ENCODE data around the gene RNF144A. TPM values are rescaled to one million over a fixed set of nuclear protein-coding genes. Genes with fewer than 3 reads are reported as not detected.

The RNF144A gene
- total and polyA plus RNA-seq, 2 experiments from 2014 or later: 2.8 to 14.7 TPM

DNA sequence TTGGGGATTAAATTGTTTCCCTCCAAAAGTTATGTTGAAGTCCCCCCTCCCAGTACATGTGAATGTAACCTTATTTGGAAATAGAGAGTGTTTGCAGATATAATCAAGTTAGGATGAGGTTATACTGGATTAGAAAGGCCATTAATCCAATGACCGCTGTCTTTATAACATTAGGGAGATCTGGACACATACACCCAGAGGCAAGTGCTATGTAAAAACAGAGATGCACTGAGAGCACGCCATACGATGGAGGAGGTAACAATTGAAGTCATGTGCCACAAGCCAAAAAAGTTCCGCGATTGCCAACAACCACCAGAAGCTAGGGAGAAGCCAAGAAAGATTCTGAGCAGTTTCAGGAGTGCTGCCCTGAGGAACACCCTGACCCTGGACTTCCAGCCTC lies 153.3 kb downstream of the RNF144A start:
- DNase-seq (ENCODE audit: low spot score) (no peak), ATAC-seq (no peak)
- H3K4me3 ChIP-seq: no peak overlapping the region
- H2AFZ ChIP-seq: no peak overlapping the region
- 0 out of 2 replicates have a peak, but pooled peaks cover 3% of the 10 kb centered on the region for H3K9me2 ChIP-seq (ENCODE audit: insufficient read depth)
- no peak overlapping the region for H3K27ac Mint-ChIP-seq
- no peaks in the 10 kb centered on the region for H3K9me3 Mint-ChIP-seq
- peaks cover 3% of the 10 kb centered on the region; the same call in 2 of the 3 replicates for H3K36me3 Mint-ChIP-seq (ENCODE audit: low read depth)
- TF ChIP-seq, protein P1, sequence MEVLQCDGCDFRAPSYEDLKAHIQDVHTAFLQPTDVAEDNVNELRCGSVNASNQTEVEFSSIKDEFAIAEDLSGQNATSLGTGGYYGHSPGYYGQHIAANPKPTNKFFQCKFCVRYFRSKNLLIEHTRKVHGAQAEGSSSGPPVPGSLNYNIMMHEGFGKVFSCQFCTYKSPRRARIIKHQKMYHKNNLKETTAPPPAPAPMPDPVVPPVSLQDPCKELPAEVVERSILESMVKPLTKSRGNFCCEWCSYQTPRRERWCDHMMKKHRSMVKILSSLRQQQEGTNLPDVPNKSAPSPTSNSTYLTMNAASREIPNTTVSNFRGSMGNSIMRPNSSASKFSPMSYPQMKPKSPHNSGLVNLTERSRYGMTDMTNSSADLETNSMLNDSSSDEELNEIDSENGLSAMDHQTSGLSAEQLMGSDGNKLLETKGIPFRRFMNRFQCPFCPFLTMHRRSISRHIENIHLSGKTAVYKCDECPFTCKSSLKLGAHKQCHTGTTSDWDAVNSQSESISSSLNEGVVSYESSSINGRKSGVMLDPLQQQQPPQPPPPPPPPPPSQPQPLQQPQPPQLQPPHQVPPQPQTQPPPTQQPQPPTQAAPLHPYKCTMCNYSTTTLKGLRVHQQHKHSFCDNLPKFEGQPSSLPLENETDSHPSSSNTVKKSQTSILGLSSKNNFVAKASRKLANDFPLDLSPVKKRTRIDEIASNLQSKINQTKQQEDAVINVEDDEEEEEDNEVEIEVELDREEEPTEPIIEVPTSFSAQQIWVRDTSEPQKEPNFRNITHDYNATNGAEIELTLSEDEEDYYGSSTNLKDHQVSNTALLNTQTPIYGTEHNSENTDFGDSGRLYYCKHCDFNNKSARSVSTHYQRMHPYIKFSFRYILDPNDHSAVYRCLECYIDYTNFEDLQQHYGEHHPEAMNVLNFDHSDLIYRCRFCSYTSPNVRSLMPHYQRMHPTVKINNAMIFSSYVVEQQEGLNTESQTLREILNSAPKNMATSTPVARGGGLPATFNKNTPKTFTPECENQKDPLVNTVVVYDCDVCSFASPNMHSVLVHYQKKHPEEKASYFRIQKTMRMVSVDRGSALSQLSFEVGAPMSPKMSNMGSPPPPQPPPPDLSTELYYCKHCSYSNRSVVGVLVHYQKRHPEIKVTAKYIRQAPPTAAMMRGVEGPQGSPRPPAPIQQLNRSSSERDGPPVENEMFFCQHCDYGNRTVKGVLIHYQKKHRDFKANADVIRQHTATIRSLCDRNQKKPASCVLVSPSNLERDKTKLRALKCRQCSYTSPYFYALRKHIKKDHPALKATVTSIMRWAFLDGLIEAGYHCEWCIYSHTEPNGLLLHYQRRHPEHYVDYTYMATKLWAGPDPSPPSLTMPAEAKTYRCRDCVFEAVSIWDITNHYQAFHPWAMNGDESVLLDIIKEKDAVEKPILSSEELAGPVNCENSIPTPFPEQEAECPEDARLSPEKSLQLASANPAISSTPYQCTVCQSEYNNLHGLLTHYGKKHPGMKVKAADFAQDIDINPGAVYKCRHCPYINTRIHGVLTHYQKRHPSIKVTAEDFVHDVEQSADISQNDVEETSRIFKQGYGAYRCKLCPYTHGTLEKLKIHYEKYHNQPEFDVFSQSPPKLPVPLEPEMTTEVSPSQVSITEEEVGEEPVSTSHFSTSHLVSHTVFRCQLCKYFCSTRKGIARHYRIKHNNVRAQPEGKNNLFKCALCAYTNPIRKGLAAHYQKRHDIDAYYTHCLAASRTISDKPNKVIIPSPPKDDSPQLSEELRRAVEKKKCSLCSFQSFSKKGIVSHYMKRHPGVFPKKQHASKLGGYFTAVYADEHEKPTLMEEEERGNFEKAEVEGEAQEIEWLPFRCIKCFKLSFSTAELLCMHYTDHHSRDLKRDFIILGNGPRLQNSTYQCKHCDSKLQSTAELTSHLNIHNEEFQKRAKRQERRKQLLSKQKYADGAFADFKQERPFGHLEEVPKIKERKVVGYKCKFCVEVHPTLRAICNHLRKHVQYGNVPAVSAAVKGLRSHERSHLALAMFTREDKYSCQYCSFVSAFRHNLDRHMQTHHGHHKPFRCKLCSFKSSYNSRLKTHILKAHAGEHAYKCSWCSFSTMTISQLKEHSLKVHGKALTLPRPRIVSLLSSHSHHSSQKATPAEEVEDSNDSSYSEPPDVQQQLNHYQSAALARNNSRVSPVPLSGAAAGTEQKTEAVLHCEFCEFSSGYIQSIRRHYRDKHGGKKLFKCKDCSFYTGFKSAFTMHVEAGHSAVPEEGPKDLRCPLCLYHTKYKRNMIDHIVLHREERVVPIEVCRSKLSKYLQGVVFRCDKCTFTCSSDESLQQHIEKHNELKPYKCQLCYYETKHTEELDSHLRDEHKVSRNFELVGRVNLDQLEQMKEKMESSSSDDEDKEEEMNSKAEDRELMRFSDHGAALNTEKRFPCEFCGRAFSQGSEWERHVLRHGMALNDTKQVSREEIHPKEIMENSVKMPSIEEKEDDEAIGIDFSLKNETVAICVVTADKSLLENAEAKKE (CRISPR knock-in tag; IDR thresholded peaks at IDR 0.05): no peak
- TF ChIP-seq EZH2phosphoT487 (IDR thresholded peaks at IDR 0.05; ENCODE audit: unreplicated experiment) (no peak), EZH2 (IDR thresholded peaks at IDR 0.05; ENCODE audit: low read depth, unreplicated experiment) (no peak), ZNF114 (CRISPR knock-in tag; IDR thresholded peaks at IDR 0.05) (no peak), STAT1 (IDR thresholded peaks at IDR 0.05; ENCODE audit: unreplicated experiment) (no peak), NANOG (IDR thresholded peaks at IDR 0.05; ENCODE audit: borderline replicate concordance) (no peak), ZNF331 (CRISPR knock-in tag; IDR thresholded peaks at IDR 0.05; ENCODE audit: low read depth) (no peak), POLR2AphosphoS5 (IDR thresholded peaks at IDR 0.05; ENCODE audit: low read depth) (no peak), CREB1 (CRISPR knock-in tag; IDR thresholded peaks at IDR 0.05; ENCODE audit: low read depth) (no peak), JUNB (IDR thresholded peaks at IDR 0.05; ENCODE audit: unreplicated experiment) (no peak)
- TF ChIP-seq, protein P2, sequence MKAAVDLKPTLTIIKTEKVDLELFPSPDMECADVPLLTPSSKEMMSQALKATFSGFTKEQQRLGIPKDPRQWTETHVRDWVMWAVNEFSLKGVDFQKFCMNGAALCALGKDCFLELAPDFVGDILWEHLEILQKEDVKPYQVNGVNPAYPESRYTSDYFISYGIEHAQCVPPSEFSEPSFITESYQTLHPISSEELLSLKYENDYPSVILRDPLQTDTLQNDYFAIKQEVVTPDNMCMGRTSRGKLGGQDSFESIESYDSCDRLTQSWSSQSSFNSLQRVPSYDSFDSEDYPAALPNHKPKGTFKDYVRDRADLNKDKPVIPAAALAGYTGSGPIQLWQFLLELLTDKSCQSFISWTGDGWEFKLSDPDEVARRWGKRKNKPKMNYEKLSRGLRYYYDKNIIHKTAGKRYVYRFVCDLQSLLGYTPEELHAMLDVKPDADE (IDR thresholded peaks at IDR 0.05): no peak
- TF ChIP-seq, protein P3, sequence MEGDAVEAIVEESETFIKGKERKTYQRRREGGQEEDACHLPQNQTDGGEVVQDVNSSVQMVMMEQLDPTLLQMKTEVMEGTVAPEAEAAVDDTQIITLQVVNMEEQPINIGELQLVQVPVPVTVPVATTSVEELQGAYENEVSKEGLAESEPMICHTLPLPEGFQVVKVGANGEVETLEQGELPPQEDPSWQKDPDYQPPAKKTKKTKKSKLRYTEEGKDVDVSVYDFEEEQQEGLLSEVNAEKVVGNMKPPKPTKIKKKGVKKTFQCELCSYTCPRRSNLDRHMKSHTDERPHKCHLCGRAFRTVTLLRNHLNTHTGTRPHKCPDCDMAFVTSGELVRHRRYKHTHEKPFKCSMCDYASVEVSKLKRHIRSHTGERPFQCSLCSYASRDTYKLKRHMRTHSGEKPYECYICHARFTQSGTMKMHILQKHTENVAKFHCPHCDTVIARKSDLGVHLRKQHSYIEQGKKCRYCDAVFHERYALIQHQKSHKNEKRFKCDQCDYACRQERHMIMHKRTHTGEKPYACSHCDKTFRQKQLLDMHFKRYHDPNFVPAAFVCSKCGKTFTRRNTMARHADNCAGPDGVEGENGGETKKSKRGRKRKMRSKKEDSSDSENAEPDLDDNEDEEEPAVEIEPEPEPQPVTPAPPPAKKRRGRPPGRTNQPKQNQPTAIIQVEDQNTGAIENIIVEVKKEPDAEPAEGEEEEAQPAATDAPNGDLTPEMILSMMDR (conservative IDR thresholded peaks at IDR 0.05; ENCODE audit: low read depth in 2 of 2): no peak
- TF ChIP-seq, protein P4, sequence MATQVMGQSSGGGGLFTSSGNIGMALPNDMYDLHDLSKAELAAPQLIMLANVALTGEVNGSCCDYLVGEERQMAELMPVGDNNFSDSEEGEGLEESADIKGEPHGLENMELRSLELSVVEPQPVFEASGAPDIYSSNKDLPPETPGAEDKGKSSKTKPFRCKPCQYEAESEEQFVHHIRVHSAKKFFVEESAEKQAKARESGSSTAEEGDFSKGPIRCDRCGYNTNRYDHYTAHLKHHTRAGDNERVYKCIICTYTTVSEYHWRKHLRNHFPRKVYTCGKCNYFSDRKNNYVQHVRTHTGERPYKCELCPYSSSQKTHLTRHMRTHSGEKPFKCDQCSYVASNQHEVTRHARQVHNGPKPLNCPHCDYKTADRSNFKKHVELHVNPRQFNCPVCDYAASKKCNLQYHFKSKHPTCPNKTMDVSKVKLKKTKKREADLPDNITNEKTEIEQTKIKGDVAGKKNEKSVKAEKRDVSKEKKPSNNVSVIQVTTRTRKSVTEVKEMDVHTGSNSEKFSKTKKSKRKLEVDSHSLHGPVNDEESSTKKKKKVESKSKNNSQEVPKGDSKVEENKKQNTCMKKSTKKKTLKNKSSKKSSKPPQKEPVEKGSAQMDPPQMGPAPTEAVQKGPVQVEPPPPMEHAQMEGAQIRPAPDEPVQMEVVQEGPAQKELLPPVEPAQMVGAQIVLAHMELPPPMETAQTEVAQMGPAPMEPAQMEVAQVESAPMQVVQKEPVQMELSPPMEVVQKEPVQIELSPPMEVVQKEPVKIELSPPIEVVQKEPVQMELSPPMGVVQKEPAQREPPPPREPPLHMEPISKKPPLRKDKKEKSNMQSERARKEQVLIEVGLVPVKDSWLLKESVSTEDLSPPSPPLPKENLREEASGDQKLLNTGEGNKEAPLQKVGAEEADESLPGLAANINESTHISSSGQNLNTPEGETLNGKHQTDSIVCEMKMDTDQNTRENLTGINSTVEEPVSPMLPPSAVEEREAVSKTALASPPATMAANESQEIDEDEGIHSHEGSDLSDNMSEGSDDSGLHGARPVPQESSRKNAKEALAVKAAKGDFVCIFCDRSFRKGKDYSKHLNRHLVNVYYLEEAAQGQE (IDR thresholded peaks at IDR 0.05; ENCODE audit: unreplicated experiment): no peak
- H3F3A ChIP-seq (replicated peaks; ENCODE audit: low read depth): no peaks in the 10 kb centered on the region
- H3K4me1 ChIP-seq (ENCODE audit: insufficient read depth): no peaks in the 10 kb centered on the region
- peaks cover 6% of the 10 kb centered on the region for H3K27me3 Mint-ChIP-seq (ENCODE audit: insufficient read depth, low read depth, poor library complexity)
- no peaks in the 10 kb centered on the region for H3K27me3 ChIP-seq (ENCODE audit: insufficient read depth)
- H3K4me2 ChIP-seq: no peak overlapping the region
- H3K4me3 Mint-ChIP-seq: no peak overlapping the region
- no peaks in the 10 kb centered on the region for H3K4me1 Mint-ChIP-seq
- no peaks in the 10 kb centered on the region for H3K79me2 ChIP-seq (replicated peaks; ENCODE audit: insufficient read depth)
- no peaks in the 10 kb centered on the region for H4K20me1 ChIP-seq (replicated peaks; ENCODE audit: insufficient read depth)
- H3K27ac ChIP-seq (ENCODE audit: low read depth): no peak overlapping the region
- H3K36me3 ChIP-seq (ENCODE audit: insufficient read depth): 0 out of 2 replicates have a peak, but pooled peaks cover 3% of the 10 kb centered on the region
